Measurements from ENCODE around the gene PEMT. TPM values are rescaled to one million over a fixed set of nuclear protein-coding genes. Genes with fewer than 3 reads are reported as not detected.

The PEMT gene
- total and polyA plus RNA-seq, 2 of the 8 experiments (the other 6 are each of a cell fraction or from before 2014, with no cell fraction given): 42.0 to 118 TPM

DNA sequence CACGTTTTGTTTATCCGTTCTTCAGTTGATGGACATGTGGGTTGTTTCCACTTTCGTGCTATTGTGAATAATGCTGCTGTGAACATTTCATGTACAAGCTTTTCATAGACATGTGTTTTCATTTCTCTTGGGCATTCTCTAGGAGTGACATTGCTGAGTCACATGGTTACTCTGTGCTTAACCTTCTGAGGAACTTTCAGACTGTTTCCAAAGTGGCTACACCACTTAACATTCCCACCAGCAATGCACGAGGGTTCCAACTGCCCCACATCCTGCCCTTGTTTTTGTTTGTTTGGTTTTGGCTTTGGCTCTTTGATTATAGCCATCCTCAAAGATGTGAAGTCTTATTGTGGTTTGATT, 14.2 kb upstream of the PEMT start:
- Histone ChIP-seq H4K5ac (ENCODE audit: insufficient read length, low read depth, low read length) (no peak overlapping the region), H3K9me3 (ENCODE audit: insufficient read depth in 2 of 2, low read depth in 1 of 2, low read length in 1 of 2) (peaks cover 3 to 4% of the 10 kb centered on the region in 2 experiments; a peak in 1 of 4 replicates), H3K4ac (replicated peaks; ENCODE audit: insufficient read length, low read depth, low read length) (no peak overlapping the region), H2BK5ac (ENCODE audit: low read depth, low read length) (no peak overlapping the region), H2AK5ac (ENCODE audit: low read depth, low read length) (no peak overlapping the region), H3K14ac (ENCODE audit: insufficient read length) (no peak overlapping the region), H3K27me3 (replicated peaks in 1 of 4; ENCODE audit: control insufficient read depth in 3 of 4, extremely low read depth in 1 of 4, insufficient read depth in 3 of 4, low read length in 3 of 4) (no peaks in the 10 kb centered on the region), H4K91ac (replicated peaks; ENCODE audit: insufficient read length, low read length) (no peak overlapping the region), H3K18ac (ENCODE audit: extremely low read depth, low read length) (no peak overlapping the region), H3K4me2 (ENCODE audit: insufficient read depth in 1 of 2, low read depth in 2 of 2, low read length in 2 of 2) (no peak overlapping the region), H2BK15ac (ENCODE audit: low read length) (no peak overlapping the region), H2BK120ac (replicated peaks; ENCODE audit: low read depth, low read length) (no peak overlapping the region), H3K56ac (replicated peaks; ENCODE audit: insufficient read length, low read depth, low read length) (no peak overlapping the region), H3K4me3 (ENCODE audit: extremely low read depth in 1 of 4, insufficient read depth in 2 of 4, low read depth in 3 of 4, low read length in 4 of 4) (no peak overlapping the region), H3K23me2 (ENCODE audit: low read depth, low read length) (no peaks in the 10 kb centered on the region), H2AFZ (ENCODE audit: low read length) (no peak overlapping the region), H2BK12ac (ENCODE audit: low read depth, low read length) (no peak overlapping the region), H3K36me3 (ENCODE audit: control insufficient read depth in 2 of 4, insufficient read depth in 4 of 4, low read length in 3 of 4) (no peaks in the 10 kb centered on the region), H4K20me1 (replicated peaks in 1 of 2; ENCODE audit: control insufficient read depth in 1 of 2, insufficient read depth in 2 of 2, low read length in 2 of 2) (no peaks in the 10 kb centered on the region), H3K79me2 (ENCODE audit: control insufficient read depth in 1 of 2, insufficient read depth in 2 of 2, low read length in 2 of 2) (no peaks in the 10 kb centered on the region), H3K4me1 (replicated peaks in 1 of 4; ENCODE audit: control insufficient read depth in 3 of 4, insufficient read depth in 4 of 4, low read length in 3 of 4) (peaks cover 0 to 3% (median 0%) of the 10 kb centered on the region in 4 experiments; a peak in 1 of 7 replicates), H3K23ac (ENCODE audit: insufficient read length) (no peak overlapping the region), H3K27ac (ENCODE audit: low read depth, low read length) (no peak overlapping the region), H3K79me1 (ENCODE audit: low read depth, low read length) (no peaks in the 10 kb centered on the region), H4K8ac (ENCODE audit: extremely low read depth, insufficient read depth, low read length) (no peak overlapping the region), H2BK20ac (ENCODE audit: low read length) (no peak overlapping the region), H3K9ac (replicated peaks in 1 of 4; ENCODE audit: extremely low read depth in 1 of 4, low read depth in 3 of 4, low read length in 3 of 4) (no peak overlapping the region)
- no peak for DNase-seq (ENCODE audit: low read depth in 1 of 2, low spot score in 2 of 2)
- no peak for TF ChIP-seq BACH1 (IDR thresholded peaks at IDR 0.05; ENCODE audit: low read length)
- TF ChIP-seq, protein P1, sequence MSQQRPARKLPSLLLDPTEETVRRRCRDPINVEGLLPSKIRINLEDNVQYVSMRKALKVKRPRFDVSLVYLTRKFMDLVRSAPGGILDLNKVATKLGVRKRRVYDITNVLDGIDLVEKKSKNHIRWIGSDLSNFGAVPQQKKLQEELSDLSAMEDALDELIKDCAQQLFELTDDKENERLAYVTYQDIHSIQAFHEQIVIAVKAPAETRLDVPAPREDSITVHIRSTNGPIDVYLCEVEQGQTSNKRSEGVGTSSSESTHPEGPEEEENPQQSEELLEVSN (IDR thresholded peaks at IDR 0.05): no peak
- no peak for TF ChIP-seq TBP (IDR thresholded peaks at IDR 0.05; ENCODE audit: low read depth, low read length)
- WGBS, 2 experiments (ENCODE audit: extremely low coverage in 1 of 2, insufficient coverage in 1 of 2, insufficient read length in 1 of 2, insufficient replicate concordance in 2 of 2, low coverage in 1 of 2, low lambda C conversion rate in 2 of 2, missing lambda C conversion rate in 1 of 2): 86% methylated on average over 4 of the region's 4 CpGs; no CpG with 5 or more reads in 1 of the 2 experiments
- FAIRE-seq: no peak
- ChIA-PET CTCF (ENCODE audit: partially characterized antibody) (no interaction called here), POLR2A (ENCODE audit: partially characterized antibody) (no interaction called here)

Data from H1 (cell line).